Loucy (cell line): ENCODE results near the gene OR1S1.

ENCODE experiments used
- H2AFZ ChIP-seq: fragments of 200-600 bp; sonication (generic); 2 replicates; pipeline ENCODE4 v1.6.0; 2016; ENCODE audit warnings: antibody characterized with exemption, mild to moderate bottlenecking, low read length, moderate library complexity
- H3F3A ChIP-seq: fragments of 200-600 bp; 2 replicates; pipeline ENCODE4 v1.6.0; 2016; ENCODE audit warnings: antibody characterized with exemption, low read depth, mild to moderate bottlenecking
- H3K27me3 ChIP-seq: fragments of 200-600 bp; sonication (generic); 2 replicates; pipeline ENCODE4 v1.6.1; 2014; ENCODE audit warnings: low read length, mild to moderate bottlenecking; ENCODE audit not compliant: insufficient read depth, poor library complexity, severe bottlenecking
- H3K36me3 ChIP-seq: fragments of 200-600 bp; sonication (generic); 2 replicates; pipeline ENCODE4 v1.6.1; 2016; ENCODE audit warnings: low read length; ENCODE audit not compliant: insufficient read depth
- H3K4me1 ChIP-seq: fragments of 200-600 bp; sonication (generic); 2 replicates; pipeline ENCODE4 v1.5.1; 2014; ENCODE audit warnings: low read length, mild to moderate bottlenecking; ENCODE audit not compliant: insufficient read depth, poor library complexity, severe bottlenecking
- H3K4me2 ChIP-seq: fragments of 200-600 bp; sonication (generic); 2 replicates; pipeline ENCODE4 v1.6.0; 2014; ENCODE audit warnings: antibody characterized with exemption, low read length, low read depth, mild to moderate bottlenecking; ENCODE audit not compliant: poor library complexity, severe bottlenecking
- H3K4me3 ChIP-seq: fragments of 200-600 bp; sonication (generic); 2 replicates; pipeline ENCODE4 v1.5.1; 2014; ENCODE audit warnings: low read length, mild to moderate bottlenecking, mixed read lengths; ENCODE audit not compliant: poor library complexity, severe bottlenecking
- H3K79me2 ChIP-seq: fragments of 200-600 bp; sonication (generic); 2 replicates; pipeline ENCODE4 v1.6.1; 2014; ENCODE audit warnings: low read length; ENCODE audit not compliant: insufficient read depth
- H3K9ac ChIP-seq: fragments of 200-600 bp; sonication (generic); 2 replicates; pipeline ENCODE4 v1.6.0; 2014; ENCODE audit warnings: mild to moderate bottlenecking, low read depth, low read length, moderate library complexity; ENCODE audit not compliant: poor library complexity, severe bottlenecking
- H3K9me2 ChIP-seq: fragments of 200-600 bp; sonication (generic); replicated peaks from 2 replicates; pipeline ENCODE4 v1.6.1; 2016; ENCODE audit warnings: low read depth, low read length, mixed read lengths
- H3K9me3 ChIP-seq: fragments of 200-600 bp; sonication (generic); 2 replicates; pipeline ENCODE4 v1.6.1; 2014; ENCODE audit warnings: mild to moderate bottlenecking, antibody characterized with exemption, low read length, low read depth; ENCODE audit not compliant: insufficient read depth
- H4K20me1 ChIP-seq: fragments of 200-600 bp; sonication (generic); 2 replicates; pipeline ENCODE4 v1.6.0; 2014; ENCODE audit warnings: antibody characterized with exemption, low read length, mild to moderate bottlenecking; ENCODE audit not compliant: insufficient read depth, poor library complexity, severe bottlenecking
- EZH2phosphoT487 ChIP-seq: fragments of 200-600 bp; IDR thresholded peaks from 2 replicates; pipeline ENCODE4 v1.6.1; 2018; ENCODE audit warnings: antibody characterized with exemption, mild to moderate bottlenecking, moderate library complexity, borderline replicate concordance
- TF ChIP-seq, protein P1 (sequence below): fragments of 200-600 bp; sonication (generic); conservative IDR thresholded peaks from 2 replicates; pipeline ENCODE4 v1.5.1; 2014; ENCODE audit warnings: mild to moderate bottlenecking, antibody characterized with exemption, low read length

OR1S1 gene

DNA sequence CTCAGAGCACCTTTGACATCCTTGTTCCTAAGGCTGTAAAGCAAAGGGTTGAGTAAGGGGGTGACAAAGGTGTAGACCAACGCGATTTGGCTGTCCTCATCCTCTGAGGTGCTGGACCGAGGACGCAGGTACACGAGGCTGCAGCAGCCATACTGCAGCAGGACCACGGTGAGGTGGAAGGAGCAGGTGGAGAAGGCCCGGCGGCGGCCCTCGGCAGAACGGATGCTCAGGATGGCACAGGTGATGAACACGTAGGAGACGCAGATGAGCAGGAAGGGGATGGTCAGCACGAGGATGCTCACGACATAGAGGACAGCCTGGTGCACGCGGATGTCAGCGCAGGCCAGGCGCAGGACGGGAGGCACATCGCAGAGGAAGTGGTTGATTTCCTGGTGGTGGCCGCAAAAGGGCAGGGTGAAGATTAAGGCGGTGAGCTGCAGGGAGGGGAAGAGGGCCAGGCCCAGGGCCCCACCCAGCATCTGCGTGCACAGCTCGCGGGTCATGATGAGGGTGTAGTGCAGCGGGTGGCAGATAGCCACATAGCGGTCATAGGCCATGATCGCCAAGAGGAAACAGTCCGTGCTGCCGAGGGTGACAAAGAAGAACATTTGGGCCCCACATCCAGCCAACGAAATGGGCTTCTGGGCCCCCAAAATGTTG lies 15.6 kb downstream of the OR1S1 start:
- Histone ChIP-seq H3K36me3 (no peaks in the 10 kb centered on the region), H3K9me3 (no peaks in the 10 kb centered on the region), H3K79me2 (no peaks in the 10 kb centered on the region), H3K4me2 (no peak overlapping the region), H3F3A (no peaks in the 10 kb centered on the region), H3K9ac (no peak overlapping the region), H3K4me3 (no peak overlapping the region), H3K4me1 (no peaks in the 10 kb centered on the region), H2AFZ (no peak overlapping the region), H4K20me1 (no peaks in the 10 kb centered on the region), H3K9me2 (no peaks in the 10 kb centered on the region), H3K27me3 (no peaks in the 10 kb centered on the region)
- no peak for TF ChIP-seq EZH2phosphoT487
- TF ChIP-seq, protein P1, sequence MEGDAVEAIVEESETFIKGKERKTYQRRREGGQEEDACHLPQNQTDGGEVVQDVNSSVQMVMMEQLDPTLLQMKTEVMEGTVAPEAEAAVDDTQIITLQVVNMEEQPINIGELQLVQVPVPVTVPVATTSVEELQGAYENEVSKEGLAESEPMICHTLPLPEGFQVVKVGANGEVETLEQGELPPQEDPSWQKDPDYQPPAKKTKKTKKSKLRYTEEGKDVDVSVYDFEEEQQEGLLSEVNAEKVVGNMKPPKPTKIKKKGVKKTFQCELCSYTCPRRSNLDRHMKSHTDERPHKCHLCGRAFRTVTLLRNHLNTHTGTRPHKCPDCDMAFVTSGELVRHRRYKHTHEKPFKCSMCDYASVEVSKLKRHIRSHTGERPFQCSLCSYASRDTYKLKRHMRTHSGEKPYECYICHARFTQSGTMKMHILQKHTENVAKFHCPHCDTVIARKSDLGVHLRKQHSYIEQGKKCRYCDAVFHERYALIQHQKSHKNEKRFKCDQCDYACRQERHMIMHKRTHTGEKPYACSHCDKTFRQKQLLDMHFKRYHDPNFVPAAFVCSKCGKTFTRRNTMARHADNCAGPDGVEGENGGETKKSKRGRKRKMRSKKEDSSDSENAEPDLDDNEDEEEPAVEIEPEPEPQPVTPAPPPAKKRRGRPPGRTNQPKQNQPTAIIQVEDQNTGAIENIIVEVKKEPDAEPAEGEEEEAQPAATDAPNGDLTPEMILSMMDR, result no peak

DNA sequence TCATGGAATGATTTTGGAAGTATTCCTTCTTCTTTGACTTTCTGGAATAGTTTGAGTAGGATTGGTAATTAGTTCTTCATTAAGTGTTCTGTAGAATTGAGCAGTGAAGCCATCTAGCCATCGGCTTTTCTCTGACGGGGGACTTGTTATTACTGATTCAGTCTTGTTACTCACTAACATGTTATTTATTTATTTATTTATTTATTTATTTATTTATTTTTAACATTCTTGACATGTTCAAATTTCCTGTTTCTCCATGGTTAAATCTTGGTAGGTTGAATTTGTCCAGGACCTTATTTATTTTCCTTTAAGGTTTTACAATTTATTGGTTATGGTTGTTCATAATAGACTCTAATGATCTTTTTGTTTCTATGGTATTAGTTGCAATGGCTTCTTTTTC lies 31.4 kb downstream of the OR1S1 start:
- no peaks in the 10 kb centered on the region for H3K27me3 ChIP-seq
- TF ChIP-seq, protein P1, result no peak
- no peaks in the 10 kb centered on the region for H3F3A ChIP-seq
- H3K79me2 ChIP-seq, result no peaks in the 10 kb centered on the region
- H3K4me3 ChIP-seq, result no peak overlapping the region
- no peak overlapping the region for H3K4me2 ChIP-seq
- H3K36me3 ChIP-seq, result no peaks in the 10 kb centered on the region
- H3K9me2 ChIP-seq, result no peaks in the 10 kb centered on the region
- no peaks in the 10 kb centered on the region for H3K4me1 ChIP-seq
- H2AFZ ChIP-seq, result no peak overlapping the region
- H3K9ac ChIP-seq, result no peak overlapping the region
- no peaks in the 10 kb centered on the region for H3K9me3 ChIP-seq
- H4K20me1 ChIP-seq, result no peaks in the 10 kb centered on the region

DNA sequence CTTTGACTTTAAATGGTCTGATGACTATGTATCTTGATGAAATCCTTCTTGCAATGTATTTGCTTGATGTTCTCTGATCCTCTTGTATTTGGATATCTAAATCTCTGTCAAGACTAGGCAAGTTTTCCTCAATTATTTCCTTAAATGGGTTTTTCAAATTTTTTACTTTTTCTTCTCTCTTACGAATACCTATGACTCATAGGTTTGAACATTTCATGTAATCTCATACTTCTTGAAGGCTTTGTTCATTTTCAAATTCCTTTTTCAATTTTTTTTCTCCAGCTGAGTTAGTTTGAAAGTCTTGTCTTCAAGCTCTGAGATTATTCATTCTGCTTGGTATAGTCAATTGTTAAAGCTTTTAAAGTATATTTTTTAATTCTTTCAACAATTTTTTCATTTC lies 42.4 kb downstream of the OR1S1 start:
- H3K9me2 ChIP-seq, result no peaks in the 10 kb centered on the region
- H3K9ac ChIP-seq, result no peak overlapping the region
- H4K20me1 ChIP-seq, result no peaks in the 10 kb centered on the region
- H3K4me2 ChIP-seq, result no peak overlapping the region
- H2AFZ ChIP-seq, result no peak overlapping the region
- no peaks in the 10 kb centered on the region for H3K27me3 ChIP-seq
- no peaks in the 10 kb centered on the region for H3K4me1 ChIP-seq
- no peaks in the 10 kb centered on the region for H3K79me2 ChIP-seq
- H3K9me3 ChIP-seq, result no peaks in the 10 kb centered on the region
- no peak overlapping the region for H3K4me3 ChIP-seq
- H3K36me3 ChIP-seq, result no peaks in the 10 kb centered on the region
- no peaks in the 10 kb centered on the region for H3F3A ChIP-seq
- no peak for TF ChIP-seq EZH2phosphoT487

DNA sequence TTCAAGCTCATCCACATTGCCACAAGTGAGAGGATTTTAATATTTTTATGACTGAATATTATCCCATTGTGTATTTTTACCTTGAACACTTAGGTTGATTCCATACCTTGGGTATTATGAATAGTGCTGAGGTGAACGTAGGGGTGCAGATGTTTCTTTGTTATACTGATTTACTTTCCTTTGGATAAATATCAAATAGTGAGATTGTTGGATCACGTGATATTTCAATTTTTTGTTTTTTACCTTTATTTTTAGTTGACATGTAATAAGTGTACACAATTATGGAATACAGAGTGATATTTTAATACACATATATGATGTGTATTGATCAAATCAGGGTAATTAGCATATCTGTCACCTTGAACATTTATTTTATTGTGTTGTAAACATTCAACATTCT lies 47.5 kb downstream of the OR1S1 start:
- H3F3A ChIP-seq, result no peaks in the 10 kb centered on the region
- no peaks in the 10 kb centered on the region for H3K36me3 ChIP-seq
- H3K4me2 ChIP-seq, result no peak overlapping the region
- no peaks in the 10 kb centered on the region for H3K4me1 ChIP-seq
- no peak overlapping the region for H2AFZ ChIP-seq
- H3K9me2 ChIP-seq, result no peaks in the 10 kb centered on the region
- H3K27me3 ChIP-seq, result no peaks in the 10 kb centered on the region
- no peaks in the 10 kb centered on the region for H3K79me2 ChIP-seq
- H4K20me1 ChIP-seq, result no peaks in the 10 kb centered on the region
- H3K4me3 ChIP-seq, result no peak overlapping the region
- H3K9ac ChIP-seq, result no peak overlapping the region
- H3K9me3 ChIP-seq, result 0 out of 2 replicates have a peak, but pooled peaks cover 3% of the 10 kb centered on the region
- TF ChIP-seq, protein P1, result no peak
- TF ChIP-seq EZH2phosphoT487, result no peak
